ENCODE data around the gene PRR35. TPM values are rescaled to one million over a fixed set of nuclear protein-coding genes. Genes with fewer than 3 reads are reported as not detected.

PRR35 gene
- polyA plus RNA-seq, 3 donors: not detected

DNA sequence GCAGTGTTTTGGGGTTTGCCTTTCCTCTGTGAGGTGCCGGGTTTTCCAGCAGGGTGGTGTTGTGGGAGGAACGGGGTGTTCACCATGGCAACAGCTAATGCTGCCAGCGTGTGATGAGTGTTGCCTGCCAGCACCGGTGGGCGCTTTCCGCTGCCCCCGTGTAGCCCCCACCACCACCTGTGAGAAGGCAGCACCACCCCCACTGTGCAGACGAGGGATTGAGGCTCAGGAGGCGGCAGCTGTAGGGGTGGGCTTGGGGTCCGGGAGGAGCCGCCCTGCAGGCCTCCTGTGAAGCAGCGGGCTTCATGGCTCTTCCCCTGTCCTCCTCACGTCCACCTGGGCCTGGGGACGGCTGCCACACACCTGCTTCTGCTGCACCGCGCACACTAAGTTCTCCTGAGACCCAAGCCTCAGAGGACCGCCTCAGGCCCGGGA is 34.9 kb downstream of the PRR35 start:
- TF ChIP-seq, protein P1, sequence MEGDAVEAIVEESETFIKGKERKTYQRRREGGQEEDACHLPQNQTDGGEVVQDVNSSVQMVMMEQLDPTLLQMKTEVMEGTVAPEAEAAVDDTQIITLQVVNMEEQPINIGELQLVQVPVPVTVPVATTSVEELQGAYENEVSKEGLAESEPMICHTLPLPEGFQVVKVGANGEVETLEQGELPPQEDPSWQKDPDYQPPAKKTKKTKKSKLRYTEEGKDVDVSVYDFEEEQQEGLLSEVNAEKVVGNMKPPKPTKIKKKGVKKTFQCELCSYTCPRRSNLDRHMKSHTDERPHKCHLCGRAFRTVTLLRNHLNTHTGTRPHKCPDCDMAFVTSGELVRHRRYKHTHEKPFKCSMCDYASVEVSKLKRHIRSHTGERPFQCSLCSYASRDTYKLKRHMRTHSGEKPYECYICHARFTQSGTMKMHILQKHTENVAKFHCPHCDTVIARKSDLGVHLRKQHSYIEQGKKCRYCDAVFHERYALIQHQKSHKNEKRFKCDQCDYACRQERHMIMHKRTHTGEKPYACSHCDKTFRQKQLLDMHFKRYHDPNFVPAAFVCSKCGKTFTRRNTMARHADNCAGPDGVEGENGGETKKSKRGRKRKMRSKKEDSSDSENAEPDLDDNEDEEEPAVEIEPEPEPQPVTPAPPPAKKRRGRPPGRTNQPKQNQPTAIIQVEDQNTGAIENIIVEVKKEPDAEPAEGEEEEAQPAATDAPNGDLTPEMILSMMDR (IDR thresholded peaks at IDR 0.05): no peak
- H3K79me2 ChIP-seq (ENCODE audit: insufficient read depth, low read length): peaks cover 92% of the 10 kb centered on the region
- intact Hi-C loops (cut with micrococcal nuclease): no loop called here
- no peaks in the 10 kb centered on the region for H3K9me3 ChIP-seq (replicated peaks in 1 of 2; ENCODE audit: control insufficient read depth in 1 of 2, insufficient read depth in 1 of 2, low read length in 2 of 2)
- H4K20me1 ChIP-seq (ENCODE audit: insufficient read depth, low read length): peaks cover 64% of the 10 kb centered on the region
- H3K9ac ChIP-seq (ENCODE audit: insufficient read depth, low read length, poor library complexity, severe bottlenecking): no peak overlapping the region
- peaks cover 61 to 68% of the 10 kb centered on the region in 2 donors for H3K4me1 ChIP-seq (ENCODE audit: control insufficient read depth in 1 of 2, insufficient read depth in 2 of 2, low read length in 2 of 2)
- no peak overlapping the region for H3K4me2 ChIP-seq (replicated peaks; ENCODE audit: extremely low read depth, low read length, poor library complexity, severe bottlenecking)
- Mint-ChIP-seq H3K27me3 (ENCODE audit: low read depth in 3 of 3) (peaks cover 0 to 2% (median 1%) of the 10 kb centered on the region in 3 donors), H3K4me1 (peaks cover 62% of the 10 kb centered on the region), H3K27ac (peak overlapping the region in 2 of 7 donors; percentile 27 to 54), H3K9me3 (peaks cover 0 to 2% (median 0%) of the 10 kb centered on the region in 7 donors), H3K4me3 (no peak overlapping the region), H3K36me3 (peaks cover 27 to 39% of the 10 kb centered on the region in 2 donors)
- 92% methylated on average over 11 of the region's 18 CpGs for WGBS (ENCODE audit: insufficient coverage)
- no peak overlapping the region for H2AFZ ChIP-seq (ENCODE audit: insufficient read depth, low read depth, low read length, poor library complexity, severe bottlenecking)
- H3K36me3 ChIP-seq (replicated peaks in 1 of 2; ENCODE audit: control insufficient read depth in 1 of 2, insufficient read depth in 2 of 2, low read length in 2 of 2): peaks cover 7 to 22% of the 10 kb centered on the region in 2 donors
- DNase-seq: no peak
- H3K27ac ChIP-seq (ENCODE audit: low read depth in 1 of 2, low read length in 2 of 2): no peak overlapping the region
- no peak overlapping the region for H3K4me3 ChIP-seq (replicated peaks in 1 of 3; ENCODE audit: low read depth in 2 of 3, low read length in 3 of 3)
- H3K27me3 ChIP-seq (ENCODE audit: control insufficient read depth in 2 of 2, insufficient read depth in 2 of 2, low read length in 2 of 2): no peaks in the 10 kb centered on the region

DNA sequence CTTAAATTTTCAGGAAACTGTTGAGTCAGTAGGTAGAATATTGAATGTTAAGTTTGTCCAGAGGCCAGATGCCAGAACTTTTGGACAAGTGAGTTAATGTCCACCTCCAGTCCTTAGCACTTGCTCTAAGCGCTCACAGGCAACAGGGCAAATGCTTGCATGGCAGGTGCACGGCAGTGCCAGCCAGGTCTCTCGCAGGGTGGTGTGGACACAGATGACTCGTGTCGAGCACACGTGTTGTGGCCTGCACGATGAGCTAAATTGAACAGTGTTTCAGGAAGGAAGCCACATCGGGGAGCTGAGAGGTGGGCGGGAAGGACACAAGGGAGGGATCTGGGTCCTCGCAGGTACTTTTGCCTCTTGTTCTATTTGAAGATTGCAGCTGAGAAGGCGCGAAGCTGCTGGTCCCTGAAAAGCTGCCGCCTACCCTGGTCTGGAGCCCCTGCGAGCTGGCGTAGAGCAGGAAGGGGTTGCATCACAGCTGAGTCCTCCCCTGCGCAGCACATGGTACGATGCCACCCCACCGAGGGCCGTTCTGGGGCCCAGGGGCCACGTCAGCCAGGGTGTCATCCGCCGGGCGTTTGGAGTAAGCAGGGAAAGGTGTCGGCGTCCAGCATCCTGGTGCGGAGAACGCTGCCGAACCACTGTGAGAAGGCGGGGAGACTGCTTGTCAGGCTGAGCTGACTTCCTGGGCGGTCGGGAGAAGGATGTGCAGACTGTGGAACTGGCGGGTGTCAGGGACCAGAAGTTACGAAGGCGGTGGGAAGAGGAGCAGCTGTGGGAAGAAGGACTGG is 35.9 kb downstream of the PRR35 start:
- TF ChIP-seq, protein P1 (IDR thresholded peaks at IDR 0.05): no peak
- H3K36me3 ChIP-seq (replicated peaks in 1 of 2; ENCODE audit: control insufficient read depth in 1 of 2, insufficient read depth in 2 of 2, low read length in 2 of 2): peaks cover 10 to 28% of the 10 kb centered on the region in 2 donors
- peak overlapping the region; percentile 21 to 28 for H3K27ac ChIP-seq (ENCODE audit: low read depth in 1 of 2, low read length in 2 of 2)
- peaks cover 56% of the 10 kb centered on the region for H3K4me1 Mint-ChIP-seq
- no peaks in the 10 kb centered on the region for H3K27me3 ChIP-seq (ENCODE audit: control insufficient read depth in 2 of 2, insufficient read depth in 2 of 2, low read length in 2 of 2)
- H3K27ac Mint-ChIP-seq: peak overlapping the region in 5 of 7 donors; percentile 3 to 88 (median 69)
- DNase-seq: peak in 2 of 3 donors; percentile 9 to 34
- peak overlapping the region; percentile 17 for H3K4me2 ChIP-seq (replicated peaks; ENCODE audit: extremely low read depth, low read length, poor library complexity, severe bottlenecking)
- H3K9me3 ChIP-seq (replicated peaks in 1 of 2; ENCODE audit: control insufficient read depth in 1 of 2, insufficient read depth in 1 of 2, low read length in 2 of 2): no peaks in the 10 kb centered on the region
- intact Hi-C loops (cut with micrococcal nuclease): no loop called here
- H3K79me2 ChIP-seq (ENCODE audit: insufficient read depth, low read length): peaks cover 92% of the 10 kb centered on the region
- H3K4me3 Mint-ChIP-seq: peak overlapping the region; percentile 28 to 59
- peaks cover 74% of the 10 kb centered on the region for H4K20me1 ChIP-seq (ENCODE audit: insufficient read depth, low read length)
- peaks cover 0 to 2% (median 0%) of the 10 kb centered on the region in 7 donors for H3K9me3 Mint-ChIP-seq
- peaks cover 53 to 58% of the 10 kb centered on the region in 2 donors for H3K4me1 ChIP-seq (ENCODE audit: control insufficient read depth in 1 of 2, insufficient read depth in 2 of 2, low read length in 2 of 2)
- no peak overlapping the region for H2AFZ ChIP-seq (ENCODE audit: insufficient read depth, low read depth, low read length, poor library complexity, severe bottlenecking)
- peak overlapping the region in 1 of 3 experiments; percentile 0 for H3K4me3 ChIP-seq (replicated peaks in 1 of 3; ENCODE audit: low read depth in 2 of 3, low read length in 3 of 3)
- peaks cover 27 to 44% of the 10 kb centered on the region in 2 donors for H3K36me3 Mint-ChIP-seq
- 45% methylated on average over 32 of the region's 34 CpGs for WGBS (ENCODE audit: insufficient coverage)
- H3K9ac ChIP-seq (ENCODE audit: insufficient read depth, low read length, poor library complexity, severe bottlenecking): no peak overlapping the region
- peaks cover 0 to 2% (median 1%) of the 10 kb centered on the region in 3 donors for H3K27me3 Mint-ChIP-seq (ENCODE audit: low read depth in 3 of 3)
